C4-2B (cell line): ENCODE measurements around the gene CDKN2A.

ENCODE experiments used
- CTCF ChIP-seq: fragments of 450-650 bp; conservative IDR thresholded peaks from 2 replicates; pipeline ENCODE4 v1.5.1; 2017; ENCODE audit warnings: mild to moderate bottlenecking
- ZFX ChIP-seq: fragments of 450-650 bp; IDR thresholded peaks from 2 replicates; pipeline ENCODE4 v1.6.1; 2017

- TF ChIP-seq CTCF (no peak), ZFX (no peak)
Measured at GRCh38 chr9:21935631-21936030, 58.6 kb downstream of the CDKN2A start.
